ENCODE data around the gene NSUN5.
A peak's percentile ranks its signal among the peaks of the same experiment; 100 is the strongest.
"Not testable (repeated sequence)": the region's sequence is repeated elsewhere in the genome, so short reads cannot be mapped to it uniquely, and the experiment has no call there.

NSUN5 gene

GRCh38 chr7:73308665-73309214 is at the start of gene NSUN5:
NSUN5 (minus strand) TSS chr7:73308826; CDS start chr7:73308790, 36 bp downstream.
- DNase-seq: peak; percentile 92

DNA sequence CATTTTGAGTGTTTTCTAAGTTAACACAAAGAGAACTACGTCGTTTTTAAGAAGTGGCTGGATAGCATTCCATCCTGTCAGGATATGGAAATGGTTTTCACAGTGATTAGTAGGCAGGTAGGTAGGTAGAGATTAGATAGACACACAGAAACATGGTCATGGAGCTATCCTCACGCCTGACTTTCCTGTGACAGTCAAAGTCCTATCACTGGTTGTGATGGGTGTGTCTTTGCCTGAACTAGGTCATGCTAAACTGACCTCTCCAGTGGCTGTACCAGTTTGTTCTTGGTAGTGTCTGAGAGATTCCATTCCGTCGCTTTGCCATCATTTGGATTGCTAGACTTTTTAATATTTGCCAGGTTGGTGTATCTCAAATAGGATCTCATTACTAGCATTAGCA is 47.5 kb upstream of the NSUN5 start:
- DNase-seq: no peak

- DNase-seq: no peak
These were observed 46.2 kb upstream of the NSUN5 start for GRCh38 chr7:73354821-73355220.

- no peak for DNase-seq
These were observed 45.6 kb upstream of the NSUN5 start for GRCh38 chr7:73354196-73354595.

DNA sequence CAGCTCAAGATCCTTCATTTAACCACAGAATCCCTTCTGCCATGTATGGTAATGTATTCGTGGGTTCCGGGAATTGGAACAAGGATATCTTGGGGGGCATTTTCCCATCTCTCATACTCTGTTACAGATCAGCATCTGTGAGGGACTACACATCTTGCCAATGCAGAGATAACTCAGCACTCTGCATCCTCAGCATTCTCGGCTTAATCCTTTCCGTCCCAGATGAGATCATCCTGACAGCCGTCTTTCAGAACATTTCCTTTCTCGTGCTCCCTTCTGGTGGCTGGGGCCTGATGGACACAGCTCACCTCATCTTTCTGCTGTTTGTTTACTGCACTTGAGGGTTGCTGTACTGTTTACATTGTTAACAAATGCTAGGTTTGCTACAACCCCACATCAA is 44.6 kb upstream of the NSUN5 start:
- no peak for DNase-seq

GRCh38 chr7:73352784-73353183 is 44.2 kb upstream of the NSUN5 start:
- no peak for DNase-seq

DNA sequence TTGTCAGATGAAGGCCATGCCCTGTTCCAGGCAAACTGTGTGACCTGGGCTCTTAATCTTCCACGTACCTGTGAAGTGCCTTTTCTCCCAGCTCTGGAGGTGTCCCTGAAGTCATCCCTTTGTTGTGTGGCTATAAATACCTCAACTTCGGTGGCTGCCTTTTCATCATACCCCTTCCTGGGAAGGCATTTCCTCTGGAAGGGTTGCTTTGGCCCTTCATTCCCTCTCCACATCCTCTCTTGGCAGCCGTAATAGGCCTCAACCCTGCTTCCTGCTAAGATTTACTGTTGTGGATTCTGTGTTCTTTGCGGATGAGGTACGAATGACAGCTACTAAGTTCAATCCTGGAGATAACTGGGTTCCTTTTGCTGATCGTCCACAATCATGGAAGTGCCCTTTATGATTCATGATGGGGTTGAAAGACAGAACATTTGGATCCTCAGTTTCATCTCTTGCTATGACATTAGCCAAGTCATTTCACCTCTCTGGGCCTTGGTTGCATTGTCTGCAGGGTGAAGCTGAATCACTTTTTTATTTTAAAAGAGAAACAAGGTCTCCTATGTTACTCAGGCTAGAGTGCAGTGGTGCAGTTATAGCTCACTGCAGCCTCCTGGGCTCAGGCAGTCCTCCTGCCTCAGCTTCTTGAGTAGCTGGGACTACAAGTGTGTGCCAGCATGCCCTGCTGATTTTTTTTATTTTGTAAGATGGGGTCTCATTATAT is 43.0 kb upstream of the NSUN5 start:
- no peak for DNase-seq

DNA sequence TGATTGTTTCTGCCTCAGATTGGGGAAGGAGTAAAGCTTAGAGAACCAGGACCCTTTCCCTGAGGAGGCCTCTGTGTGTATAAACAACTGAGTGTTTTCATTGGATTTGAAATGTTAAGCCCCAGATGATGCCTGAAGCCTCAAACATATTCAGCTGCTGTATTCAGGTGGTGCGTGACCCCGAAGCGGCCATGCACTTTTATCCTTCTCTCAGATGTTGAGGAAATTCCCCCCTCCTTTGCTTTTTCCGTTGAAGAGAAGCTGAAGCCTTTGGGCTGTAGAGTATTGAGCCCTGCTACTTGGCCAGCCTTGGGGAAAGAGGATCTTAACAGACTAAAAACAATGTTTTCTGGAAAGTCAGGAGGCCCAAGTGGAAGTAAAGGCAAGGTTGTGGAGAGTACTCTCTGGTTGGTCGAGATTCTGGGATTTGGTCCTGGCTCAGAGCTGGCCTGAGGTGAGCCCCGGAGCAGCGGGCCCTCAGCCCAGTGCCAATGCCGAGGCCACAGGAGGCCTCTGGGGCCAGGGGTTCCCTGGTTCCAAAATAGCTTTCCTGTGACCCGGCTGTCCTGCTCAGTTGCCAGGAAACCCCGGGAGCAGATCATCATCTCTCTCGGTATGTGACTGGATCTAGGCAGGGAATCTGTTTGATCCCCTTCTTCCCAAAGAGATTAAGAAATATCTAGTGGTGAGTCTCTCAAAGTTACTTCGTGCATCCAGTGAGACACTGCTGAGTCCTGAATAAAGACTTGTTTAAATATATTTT is 41.9 kb upstream of the NSUN5 start:
- DNase-seq: no peak

- DNase-seq: no peak
These were observed 41.1 kb upstream of the NSUN5 start for GRCh38 chr7:73349763-73350162.

- DNase-seq: no peak
These were observed 37.3 kb upstream of the NSUN5 start for GRCh38 chr7:73345951-73346350.

- DNase-seq: no peak
These were observed 36.9 kb upstream of the NSUN5 start for GRCh38 chr7:73345538-73345937.

DNA sequence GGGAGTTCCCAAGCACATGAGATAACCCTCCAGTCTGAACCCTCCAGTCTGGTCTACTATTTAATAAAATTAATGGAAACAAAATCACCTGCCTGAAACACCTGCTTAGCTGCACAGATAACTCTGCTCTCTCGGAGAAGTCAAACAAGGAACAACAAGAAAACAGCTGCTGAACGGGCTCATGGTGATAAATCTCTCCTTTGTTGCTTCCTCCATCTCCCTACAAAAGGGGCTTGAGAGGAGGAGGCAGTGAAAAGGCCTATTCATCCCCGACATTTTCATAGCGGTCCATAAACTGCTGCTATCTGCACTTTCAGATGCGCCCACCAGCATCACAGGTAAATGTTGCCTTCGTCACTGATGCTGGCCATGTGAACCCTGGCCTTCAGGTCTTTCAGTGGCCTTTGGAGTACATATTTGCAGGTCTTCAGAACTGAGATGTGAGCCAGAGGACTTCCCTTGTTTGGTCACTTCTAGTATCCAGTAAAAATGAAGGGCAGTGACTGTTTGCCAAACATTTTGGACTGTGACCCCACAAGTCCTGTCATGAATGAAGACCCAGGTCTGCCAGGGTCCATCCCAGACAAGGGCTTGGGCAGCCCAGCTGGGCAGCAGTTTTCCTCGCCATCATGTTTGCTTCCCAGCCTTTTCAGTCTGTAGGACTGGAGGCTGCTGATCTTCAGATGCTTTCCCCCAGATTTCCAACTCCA is 35.2 kb upstream of the NSUN5 start:
- DNase-seq: no peak

GRCh38 chr7:73342645-73343044 is 34.0 kb upstream of the NSUN5 start:
- DNase-seq: no peak

DNA sequence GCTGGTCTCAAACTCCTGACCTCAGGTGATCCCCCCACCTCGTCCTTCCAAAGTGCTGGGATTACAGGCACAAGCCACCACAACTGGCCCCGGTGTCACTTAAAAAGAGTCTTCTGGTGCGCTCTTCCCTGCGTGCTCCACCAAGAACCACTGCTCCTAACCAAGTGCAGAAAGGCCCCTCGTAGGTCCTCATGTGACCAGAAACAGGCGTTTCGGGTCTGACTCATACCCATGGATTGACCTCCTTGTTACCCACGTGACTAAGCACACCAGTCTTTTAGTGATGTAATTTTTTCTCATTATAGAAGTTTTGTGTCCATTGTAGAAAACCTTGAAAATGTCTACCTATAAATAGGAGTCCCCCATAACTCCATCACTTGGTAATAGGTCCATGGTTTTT is 33.3 kb upstream of the NSUN5 start:
- DNase-seq: no peak

DNA sequence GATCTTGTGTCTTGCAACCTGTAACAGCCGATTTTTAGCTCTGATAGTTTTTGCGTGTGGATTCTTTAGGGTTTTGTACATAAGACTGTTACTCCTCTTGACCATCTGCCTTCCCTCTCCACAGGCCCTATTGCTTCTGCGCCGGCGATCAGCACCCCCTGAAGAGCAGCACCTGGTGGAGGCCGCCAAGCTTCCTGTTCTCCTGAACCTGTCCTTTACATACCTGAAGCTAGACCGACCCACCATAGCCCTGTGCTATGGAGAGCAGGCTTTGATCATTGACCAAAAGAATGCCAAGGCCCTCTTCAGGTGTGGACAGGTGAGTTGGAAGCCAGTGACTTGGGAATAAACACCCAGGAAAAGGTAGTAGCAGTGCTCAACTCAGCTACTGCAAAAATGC is 31.9 kb upstream of the NSUN5 start:
- no peak for DNase-seq

- DNase-seq: no peak
These were observed 29.7 kb upstream of the NSUN5 start for GRCh38 chr7:73338321-73338720.

DNA sequence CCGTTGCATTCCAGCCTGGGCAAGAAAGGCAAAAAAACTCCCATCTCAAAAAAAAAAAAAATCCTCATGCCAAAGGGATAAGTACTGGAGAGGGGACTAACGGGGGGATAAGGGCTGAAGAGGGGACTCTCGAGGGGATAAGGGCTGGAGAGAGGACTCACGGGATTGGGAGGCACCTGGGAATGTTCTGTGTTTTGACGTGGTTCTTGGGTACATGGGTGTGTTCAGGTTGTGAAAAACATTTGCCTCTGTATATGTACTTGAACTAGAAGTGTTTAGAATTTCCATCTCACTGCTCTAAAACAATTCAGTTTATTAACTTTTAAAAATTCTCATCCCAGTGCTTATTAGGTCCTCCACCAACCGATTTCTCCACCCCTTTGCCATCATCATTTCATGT is 23.8 kb upstream of the NSUN5 start:
- no peak for DNase-seq

DNA sequence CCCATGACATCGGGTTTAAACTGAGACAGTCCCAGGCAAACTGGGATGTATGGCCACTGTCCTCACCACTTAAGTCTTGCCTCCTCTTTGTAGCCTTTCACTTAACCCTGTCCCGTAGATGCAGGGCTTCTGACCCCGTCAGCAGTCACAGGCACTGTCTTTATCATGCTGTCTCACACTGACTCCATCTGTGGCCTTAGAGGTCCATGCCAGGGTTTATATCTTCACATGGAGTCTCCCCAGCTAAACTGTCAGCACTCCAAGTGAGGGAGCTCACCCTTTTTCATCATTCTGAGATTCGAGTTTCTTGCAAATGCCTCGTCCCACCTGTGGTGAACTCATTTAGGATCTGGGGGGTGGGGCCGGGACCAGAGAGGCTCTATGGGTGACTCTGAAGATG is 22.1 kb upstream of the NSUN5 start:
- no peak for DNase-seq

DNA sequence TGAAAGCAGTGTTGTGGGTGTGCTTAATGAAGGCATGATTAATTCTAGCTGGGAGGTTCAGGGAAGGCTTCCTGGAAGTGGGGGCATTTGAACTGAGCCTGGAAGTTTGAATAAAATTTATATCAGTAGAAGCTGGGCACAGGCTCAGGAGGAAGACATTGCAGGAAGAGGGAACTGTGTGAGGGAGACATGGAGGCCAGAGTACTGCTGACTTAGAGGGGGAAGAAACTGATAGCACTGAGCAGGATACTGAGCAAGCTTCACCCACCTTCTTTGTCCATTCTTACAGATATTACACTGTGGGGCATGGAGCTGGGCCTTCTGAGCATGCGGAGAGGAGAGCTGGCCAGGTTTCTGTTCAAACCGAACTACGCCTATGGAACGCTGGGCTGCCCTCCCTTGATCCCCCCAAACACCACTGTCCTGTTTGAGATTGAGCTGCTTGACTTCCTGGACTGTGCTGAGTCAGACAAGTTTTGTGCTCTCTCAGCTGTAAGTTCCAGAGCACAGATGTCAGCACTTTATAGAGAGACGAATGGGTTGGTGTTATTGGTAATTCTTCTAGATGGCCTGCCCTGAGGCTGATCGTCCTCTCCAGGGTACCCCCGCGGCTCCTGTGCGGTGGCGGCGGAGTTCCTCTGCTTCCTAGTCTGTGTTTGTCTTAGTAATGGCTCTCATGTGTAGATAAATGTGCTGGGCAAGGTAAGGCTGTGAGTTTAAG is 21.4 kb upstream of the NSUN5 start:
- no peak for DNase-seq

DNA sequence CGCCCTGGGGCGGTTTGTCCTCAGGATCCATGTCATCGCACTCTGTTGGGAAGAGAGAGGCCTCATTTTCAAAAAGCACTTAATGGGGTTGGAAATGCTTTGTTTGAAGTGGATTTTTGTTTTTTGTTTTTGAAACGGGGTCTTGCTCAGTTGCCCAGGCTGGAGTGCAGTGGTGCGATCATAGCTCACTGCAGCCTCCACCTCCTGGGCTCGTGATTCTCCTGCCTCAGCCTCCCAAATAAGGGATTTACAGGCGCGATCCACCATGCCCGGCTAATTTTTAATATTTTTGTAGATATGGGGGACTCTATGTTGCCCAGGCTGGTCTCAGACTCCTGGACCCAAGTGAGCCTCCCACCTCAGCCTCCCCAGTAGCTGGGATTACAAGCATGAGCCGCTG is 20.1 kb upstream of the NSUN5 start:
- no peak for DNase-seq

DNA sequence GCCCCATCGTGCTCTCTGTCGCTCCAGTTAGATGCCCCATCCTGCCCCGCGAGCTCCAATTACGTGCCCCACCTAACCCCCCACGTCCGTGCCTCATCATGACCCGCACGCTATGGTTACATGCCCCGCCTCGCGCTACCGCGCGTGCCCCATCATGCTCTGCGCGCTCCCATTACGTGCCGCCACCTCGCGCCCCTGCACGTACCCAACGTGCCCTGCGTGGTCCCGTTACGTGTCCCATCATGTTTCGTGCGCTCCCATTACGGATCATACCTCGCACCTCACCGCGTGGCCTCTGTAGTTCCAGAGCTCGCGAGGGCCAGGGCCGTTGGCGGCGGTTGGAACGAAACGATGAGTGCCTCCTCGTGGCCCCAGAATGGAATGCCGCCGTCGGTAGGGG is 19.3 kb upstream of the NSUN5 start, which contains the start of the genes FKBP6 and TRIM50:
Gene FKBP6 (plus strand): TSS at position 240 of the 400 bp plus-strand sequence. CDS start 268 bp downstream, outside the sequence.
Gene TRIM50 (minus strand): TSS at position 161 of the 400 bp plus-strand sequence. CDS start 3,295 bp downstream, outside the sequence.
- not testable (repeated sequence) for DNase-seq

DNA sequence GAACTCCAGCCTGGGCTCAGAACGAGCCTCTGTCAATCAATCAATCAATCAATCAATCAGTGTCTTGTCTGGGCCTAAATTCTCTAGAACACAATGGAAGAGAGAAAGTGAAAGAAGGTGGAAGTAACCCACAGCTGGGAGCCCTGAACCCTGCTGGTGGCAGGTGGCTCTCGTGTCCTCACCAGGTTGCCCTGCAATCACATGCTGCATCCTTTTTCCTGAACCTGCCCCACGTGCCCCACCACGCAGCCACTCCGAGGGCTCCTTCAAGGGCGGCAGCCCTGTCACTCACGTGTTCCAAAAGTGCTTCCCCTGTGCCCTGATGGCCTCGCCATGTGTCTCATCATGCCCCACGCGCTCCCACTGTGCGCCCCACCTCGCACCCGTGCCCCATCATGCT is 18.8 kb upstream of the NSUN5 start:
- not testable (repeated sequence) for DNase-seq

- DNase-seq: not testable (repeated sequence)
These were observed 16.8 kb upstream of the NSUN5 start for GRCh38 chr7:73325424-73325823.

Data from activated naive CD4-positive, alpha-beta T cell treated with anti-CD3 and anti-CD28 coated beads, Interleukin-2, amount 50 U/mL, for 16 hours (primary cell).